OCI-LY3 (cell line): Measurements from ENCODE around the gene HNRNPL.

Experiments
- H2AFZ ChIP-seq: fragments of 200-600, 300-600 bp; shearing (Covaris generic); 2 replicates; pipeline ENCODE4 v1.6.0; 2014; ENCODE audit warnings: antibody characterized with exemption, low read depth, low read length
- H3K27ac ChIP-seq: fragments of 200-600, 300-600 bp; sonication (generic); 2 replicates; pipeline ENCODE4 v1.5.1; 2014; ENCODE audit warnings: mild to moderate bottlenecking, low read length, moderate library complexity, mixed read lengths
- H3K27me3 ChIP-seq: fragments of 200-600, 300-600 bp; sonication (generic); 2 replicates; pipeline ENCODE4 v1.6.1; 2014; ENCODE audit warnings: low read depth, low read length, mixed read lengths
- H3K36me3 ChIP-seq: fragments of 200-600, 300-600 bp; sonication (generic); replicated peaks from 2 replicates; pipeline ENCODE3; 2014; ENCODE audit warnings: low read depth, low read length, mixed read lengths
- H3K4me1 ChIP-seq: fragments of 300-600, 200-600 bp; sonication (generic); 2 replicates; pipeline ENCODE4 v1.6.1; 2014; ENCODE audit warnings: low read length, mixed read lengths
- H3K4me2 ChIP-seq: fragments of 200-600, 300-600 bp; sonication (generic); 2 replicates; pipeline ENCODE4 v1.6.1; 2014; ENCODE audit warnings: low read length, mixed read lengths
- H3K4me3 ChIP-seq: fragments of 300-600, 200-600 bp; sonication (generic); 2 replicates; pipeline ENCODE4 v1.5.1; 2014; ENCODE audit warnings: antibody characterized with exemption, mild to moderate bottlenecking, low read length, moderate library complexity
- H3K79me2 ChIP-seq: fragments of 300-600, 200-600 bp; shearing (Covaris generic); 2 replicates; pipeline ENCODE4 v1.6.1; 2014; ENCODE audit warnings: mild to moderate bottlenecking, low read length, mixed read lengths
- H3K9ac ChIP-seq: fragments of 300-600, 200-600 bp; shearing (Covaris generic); 2 replicates; pipeline ENCODE4 v1.6.0; 2014; ENCODE audit warnings: mild to moderate bottlenecking, low read length, moderate library complexity
- H3K9me3 ChIP-seq: fragments of 200-600, 300-600 bp; shearing (Covaris generic); 2 replicates; pipeline ENCODE4 v1.6.1; 2014; ENCODE audit warnings: low read length, mixed read lengths; ENCODE audit not compliant: insufficient read depth
- H4K20me1 ChIP-seq: fragments of 200-600, 300-600 bp; sonication (generic); 2 replicates; pipeline ENCODE4 v1.6.1; 2016; ENCODE audit warnings: low read length, mixed read lengths; ENCODE audit not compliant: insufficient read depth
- CTCF ChIP-seq: fragments of 200-600, 300-600 bp; sonication (generic); IDR thresholded peaks from 2 replicates; pipeline ENCODE4 v1.5.1; 2014; ENCODE audit warnings: antibody characterized with exemption, low read length, low read depth
- EZH2phosphoT487 ChIP-seq: fragments of 200-600 bp; shearing (Covaris generic); IDR thresholded peaks from 2 replicates; pipeline ENCODE4 v1.6.1; 2018; ENCODE audit warnings: antibody characterized with exemption, mixed run types, low read depth

Gene HNRNPL

GRCh38 chr19:38819231-38819920 lies 30.4 kb downstream of the HNRNPL start:
- peaks cover 25% of the 10 kb centered on the region for H3K36me3 ChIP-seq
- H3K79me2 ChIP-seq: no peaks in the 10 kb centered on the region
- TF ChIP-seq EZH2phosphoT487: no peak
- TF ChIP-seq CTCF: no peak
- H3K4me3 ChIP-seq: no peak overlapping the region
- H3K4me2 ChIP-seq: no peak overlapping the region
- H3K9me3 ChIP-seq: no peaks in the 10 kb centered on the region
- no peaks in the 10 kb centered on the region for H4K20me1 ChIP-seq
- no peak overlapping the region for H2AFZ ChIP-seq
- no peak overlapping the region for H3K9ac ChIP-seq
- no peaks in the 10 kb centered on the region for H3K27me3 ChIP-seq
- no peaks in the 10 kb centered on the region for H3K4me1 ChIP-seq
- no peak overlapping the region for H3K27ac ChIP-seq

GRCh38 chr19:38817081-38817480 lies 32.7 kb downstream of the HNRNPL start:
- Histone ChIP-seq H3K9ac (no peak overlapping the region), H3K36me3 (peaks cover 25% of the 10 kb centered on the region), H3K4me2 (no peak overlapping the region), H2AFZ (no peak overlapping the region), H3K9me3 (no peaks in the 10 kb centered on the region), H3K4me3 (no peak overlapping the region), H3K27me3 (no peaks in the 10 kb centered on the region), H4K20me1 (no peaks in the 10 kb centered on the region), H3K79me2 (no peaks in the 10 kb centered on the region), H3K27ac (no peak overlapping the region), H3K4me1 (no peaks in the 10 kb centered on the region)
- TF ChIP-seq EZH2phosphoT487 (no peak), CTCF (no peak)

GRCh38 chr19:38816131-38816750 lies 33.5 kb downstream of the HNRNPL start:
- peaks cover 25% of the 10 kb centered on the region for H3K36me3 ChIP-seq

More at GRCh38 chr19:38816131-38816750, 33.5 kb downstream of the HNRNPL start:
- H3K4me3 ChIP-seq: no peak overlapping the region
- H3K4me1 ChIP-seq: no peaks in the 10 kb centered on the region
- H4K20me1 ChIP-seq: no peaks in the 10 kb centered on the region
- no peaks in the 10 kb centered on the region for H3K9me3 ChIP-seq
- H3K9ac ChIP-seq: no peak overlapping the region
- H3K4me2 ChIP-seq: no peak overlapping the region
- no peaks in the 10 kb centered on the region for H3K79me2 ChIP-seq
- TF ChIP-seq EZH2phosphoT487: no peak
- no peak for TF ChIP-seq CTCF
- no peaks in the 10 kb centered on the region for H3K27me3 ChIP-seq
- H2AFZ ChIP-seq: no peak overlapping the region
- H3K27ac ChIP-seq: no peak overlapping the region
